Measurements from ENCODE around the gene KRTAP10-5.

DNA sequence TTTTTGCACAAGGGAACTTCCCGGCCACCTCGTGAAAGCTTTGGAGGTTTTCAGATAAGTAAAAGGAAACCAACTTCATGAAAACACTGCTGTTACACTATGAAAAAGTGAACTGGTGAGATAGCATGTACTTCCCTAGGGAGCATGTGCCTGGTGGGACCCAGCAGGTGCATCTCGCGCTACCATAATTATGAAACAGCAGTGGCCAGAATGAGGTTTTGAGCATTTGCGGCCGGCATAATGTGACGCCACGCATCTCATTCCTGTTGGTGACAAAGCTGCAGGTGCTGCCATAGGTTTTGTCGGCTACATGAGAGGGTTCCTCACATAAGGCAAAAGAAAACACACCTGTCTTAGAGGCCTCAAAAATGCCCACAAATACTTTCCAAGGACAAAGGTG is 23.5 kb downstream of the KRTAP10-5 start:
- no peak for TF ChIP-seq CTCF (IDR thresholded peaks at IDR 0.05; ENCODE audit: insufficient read depth, low read length)
- TF ChIP-seq POLR2AphosphoS5 (IDR thresholded peaks at IDR 0.05; ENCODE audit: low read depth) = no peak
- TF ChIP-seq GABPA (IDR thresholded peaks at IDR 0.05; ENCODE audit: low read depth) = no peak
- no peak for TF ChIP-seq SPI1 (IDR thresholded peaks at IDR 0.05; ENCODE audit: borderline replicate concordance, low read depth)

All from HL-60 (cell line).